Kidney capillary endothelial cell (primary cell): Measurements from ENCODE around the gene ABTB2.

Experiments used
- DNase-seq: peaks from one replicate; pipeline ENCODE4 v3.0.0-alpha.2; 2018; ENCODE audit warnings: low spot score

Gene ABTB2

DNA sequence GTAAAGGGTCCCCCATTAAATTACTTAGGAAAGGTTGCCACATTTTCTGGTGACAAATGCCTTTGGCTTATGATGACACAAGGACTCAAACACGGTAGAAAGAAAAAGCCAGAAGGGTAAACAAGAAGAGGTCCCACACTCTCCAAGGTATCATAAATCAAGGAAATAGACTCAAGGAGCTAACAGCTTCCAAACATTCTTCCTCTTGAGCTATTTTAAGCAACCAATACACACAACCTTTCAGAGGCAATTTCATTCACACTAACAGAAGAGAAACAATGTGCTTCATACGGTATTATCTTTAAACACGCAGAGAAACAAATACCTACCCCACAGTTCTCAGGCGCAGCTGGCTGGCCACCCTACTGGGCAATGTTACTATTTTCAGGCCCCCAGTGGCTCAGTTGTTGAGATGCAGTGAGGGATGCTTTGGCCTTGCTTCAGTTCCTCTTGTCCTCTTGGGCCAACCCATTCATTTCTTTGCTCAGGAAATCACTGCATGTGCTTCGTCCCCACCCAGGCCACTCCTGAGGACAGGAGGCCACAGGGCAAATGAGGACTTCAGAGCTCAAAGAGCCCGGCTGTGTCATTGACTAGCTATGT is 15.8 kb downstream of the ABTB2 start:
- no peak for DNase-seq

GRCh38 chr11:34341096-34341495 is 16.7 kb downstream of the ABTB2 start:
- DNase-seq = no peak

GRCh38 chr11:34340653-34341052 is 17.2 kb downstream of the ABTB2 start:
- no peak for DNase-seq

DNA sequence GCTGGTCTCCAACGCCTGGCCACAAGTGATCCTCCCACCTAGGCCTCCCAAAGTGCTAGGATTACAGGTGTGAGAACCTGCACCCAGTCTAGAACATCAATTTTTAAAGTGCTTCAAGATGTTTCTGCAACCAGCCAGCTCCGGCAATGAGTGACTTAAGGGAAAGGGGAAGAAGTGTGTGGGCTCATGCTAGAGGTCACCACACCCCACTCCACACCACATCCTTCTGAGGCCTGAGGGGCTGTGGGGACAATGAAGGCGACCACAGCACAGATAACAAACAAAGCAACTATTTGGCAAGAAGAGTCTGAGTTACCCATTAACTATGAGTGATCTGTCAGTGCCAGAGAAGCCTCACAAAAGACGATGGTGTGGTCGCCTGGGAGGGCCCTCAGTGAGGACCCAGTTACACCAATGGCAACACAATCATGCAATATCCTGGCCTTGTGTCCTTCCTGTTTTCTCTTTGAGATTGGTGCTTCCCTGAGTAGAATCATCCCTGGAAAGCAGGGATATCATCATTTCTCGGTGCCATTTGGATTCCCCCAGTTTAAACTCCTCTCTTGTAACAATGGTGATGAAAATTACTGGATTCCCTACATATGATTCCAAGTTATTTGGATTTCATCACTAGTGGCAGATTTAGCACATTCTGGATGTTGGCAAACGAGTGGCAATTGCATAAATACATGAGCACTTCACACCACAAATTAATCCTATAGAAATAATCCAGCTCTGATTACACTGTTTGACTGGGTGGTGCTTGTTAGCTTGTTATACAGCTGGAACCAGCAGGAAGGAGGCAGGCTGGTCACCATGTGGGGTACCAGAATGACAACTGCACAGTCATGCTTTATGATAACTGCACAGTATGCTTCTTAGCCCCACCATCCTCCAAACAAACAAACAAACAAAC is 18.4 kb downstream of the ABTB2 start:
- no peak for DNase-seq

DNA sequence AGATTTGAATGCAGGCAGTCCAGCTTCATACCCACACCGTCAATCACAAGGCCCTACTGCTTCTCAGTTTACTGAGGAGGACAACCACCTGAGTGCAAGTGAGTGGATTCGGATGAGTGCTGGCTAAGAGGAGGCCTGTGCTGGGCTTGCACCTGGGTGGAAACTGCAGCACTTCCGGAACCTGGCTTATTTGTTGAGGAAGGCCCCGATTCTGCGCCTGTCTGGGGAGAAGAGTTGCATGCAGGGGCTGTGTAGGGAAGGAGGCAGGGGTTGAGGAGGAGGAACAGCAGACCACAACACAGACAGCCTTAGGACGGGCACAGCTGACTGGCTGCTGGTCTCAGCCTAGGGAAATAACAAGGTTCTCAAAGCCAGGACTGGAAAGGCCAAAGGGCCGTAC is 20.8 kb downstream of the ABTB2 start:
- no peak for DNase-seq

DNA sequence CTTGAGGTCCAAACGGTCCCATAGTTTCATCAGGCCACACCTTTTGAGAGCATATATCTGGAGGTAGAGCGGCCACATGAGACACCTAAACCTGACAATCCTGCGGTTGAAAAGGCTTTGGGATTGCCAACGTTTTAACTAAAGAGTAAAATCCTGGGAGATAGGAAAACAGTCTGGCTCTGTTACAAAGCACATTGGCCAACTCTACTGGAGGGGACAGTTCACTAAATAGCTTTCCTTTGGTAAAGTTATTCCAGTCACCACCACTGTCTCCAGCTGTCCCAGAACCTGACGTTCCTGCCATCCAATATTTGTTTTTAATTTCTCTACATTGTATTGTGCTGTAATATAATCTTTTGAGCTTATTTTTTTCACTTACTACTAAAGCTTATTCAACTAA is 22.0 kb downstream of the ABTB2 start:
- DNase-seq = no peak

GRCh38 chr11:34335331-34335730 is 22.5 kb downstream of the ABTB2 start:
- DNase-seq = no peak

DNA sequence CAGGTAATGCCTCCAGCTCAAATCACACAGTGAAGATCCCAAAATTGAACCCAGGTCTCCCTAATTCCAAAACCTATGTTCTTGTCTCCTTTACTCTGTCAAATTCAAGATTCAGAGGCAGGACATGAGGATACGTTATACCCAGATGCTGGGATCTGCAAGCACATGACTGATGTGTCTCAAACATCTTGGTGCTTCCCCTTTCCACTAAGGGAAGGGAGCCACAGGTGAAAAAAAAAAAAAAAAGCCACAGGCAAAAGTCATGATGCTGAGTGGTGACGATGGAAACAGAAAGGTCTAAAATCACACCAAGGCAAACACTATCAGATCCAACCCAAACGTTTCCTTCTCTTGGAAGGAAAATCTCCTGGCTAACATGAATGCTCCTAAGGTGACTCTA is 24.0 kb downstream of the ABTB2 start:
- no peak for DNase-seq

DNA sequence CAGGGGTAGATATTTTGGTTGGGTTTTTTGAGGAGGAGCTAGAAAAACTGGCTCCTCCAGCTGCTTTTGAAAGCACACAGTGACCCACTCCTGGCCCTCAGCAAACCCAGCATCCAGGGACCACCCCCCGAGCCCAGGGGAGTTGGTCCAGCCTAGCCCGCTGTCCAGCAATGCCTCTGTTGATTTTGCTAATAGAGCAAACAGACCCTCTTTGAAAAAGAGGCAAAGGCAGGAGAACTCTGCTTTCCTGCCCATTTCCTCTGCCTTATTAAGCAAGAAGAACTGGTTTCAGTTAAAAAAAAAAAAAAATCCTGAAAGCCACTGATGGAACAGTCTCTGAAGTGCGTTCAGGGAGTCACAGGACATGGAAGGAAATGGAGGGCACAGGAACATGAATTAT is 25.3 kb downstream of the ABTB2 start:
- DNase-seq = no peak

- DNase-seq = no peak
Measured at GRCh38 chr11:34331736-34332135, 26.1 kb downstream of the ABTB2 start.

GRCh38 chr11:34331329-34331728 is 26.5 kb downstream of the ABTB2 start:
- no peak for DNase-seq

GRCh38 chr11:34330653-34331052 is 27.2 kb downstream of the ABTB2 start:
- no peak for DNase-seq

- DNase-seq = no peak
Measured at GRCh38 chr11:34329876-34330275, 27.9 kb downstream of the ABTB2 start.

DNA sequence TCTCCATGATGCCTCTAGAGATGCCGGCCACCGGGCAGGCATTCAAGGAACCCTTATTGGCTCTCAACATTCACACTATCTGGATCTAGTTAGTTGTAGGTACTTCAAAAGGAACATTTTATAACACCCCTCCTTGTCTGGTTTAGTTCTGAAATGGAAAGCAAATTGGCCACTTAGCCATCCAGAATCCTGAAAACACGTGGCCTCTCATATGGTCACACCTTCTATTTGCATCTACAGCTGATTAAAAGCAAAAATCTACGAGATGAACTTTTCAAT is 29.2 kb downstream of the ABTB2 start:
- DNase-seq = no peak

GRCh38 chr11:34327804-34328631 is 29.8 kb downstream of the ABTB2 start:
- DNase-seq = no peak

DNA sequence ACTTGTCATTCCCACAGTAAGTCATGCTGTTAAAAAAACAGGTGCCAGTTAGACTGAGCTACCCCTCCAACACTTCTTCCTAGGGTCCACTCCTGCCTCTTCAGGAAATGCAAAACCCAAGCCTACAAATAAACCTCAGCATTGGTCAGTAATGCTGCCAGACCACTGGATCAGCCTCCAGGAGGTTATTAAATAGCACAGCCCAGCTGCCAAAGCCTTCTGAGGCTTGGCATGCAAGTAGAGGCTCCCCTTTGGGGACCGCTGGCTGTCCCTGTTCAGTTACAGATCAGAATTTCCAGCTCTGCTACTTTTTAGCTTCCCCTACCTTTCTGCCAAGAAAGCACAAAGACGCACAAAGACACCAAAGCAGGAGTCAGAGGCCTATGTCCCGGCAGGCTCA is 33.3 kb downstream of the ABTB2 start:
- no peak for DNase-seq

GRCh38 chr11:34323601-34324000 is 34.2 kb downstream of the ABTB2 start:
- no peak for DNase-seq

DNA sequence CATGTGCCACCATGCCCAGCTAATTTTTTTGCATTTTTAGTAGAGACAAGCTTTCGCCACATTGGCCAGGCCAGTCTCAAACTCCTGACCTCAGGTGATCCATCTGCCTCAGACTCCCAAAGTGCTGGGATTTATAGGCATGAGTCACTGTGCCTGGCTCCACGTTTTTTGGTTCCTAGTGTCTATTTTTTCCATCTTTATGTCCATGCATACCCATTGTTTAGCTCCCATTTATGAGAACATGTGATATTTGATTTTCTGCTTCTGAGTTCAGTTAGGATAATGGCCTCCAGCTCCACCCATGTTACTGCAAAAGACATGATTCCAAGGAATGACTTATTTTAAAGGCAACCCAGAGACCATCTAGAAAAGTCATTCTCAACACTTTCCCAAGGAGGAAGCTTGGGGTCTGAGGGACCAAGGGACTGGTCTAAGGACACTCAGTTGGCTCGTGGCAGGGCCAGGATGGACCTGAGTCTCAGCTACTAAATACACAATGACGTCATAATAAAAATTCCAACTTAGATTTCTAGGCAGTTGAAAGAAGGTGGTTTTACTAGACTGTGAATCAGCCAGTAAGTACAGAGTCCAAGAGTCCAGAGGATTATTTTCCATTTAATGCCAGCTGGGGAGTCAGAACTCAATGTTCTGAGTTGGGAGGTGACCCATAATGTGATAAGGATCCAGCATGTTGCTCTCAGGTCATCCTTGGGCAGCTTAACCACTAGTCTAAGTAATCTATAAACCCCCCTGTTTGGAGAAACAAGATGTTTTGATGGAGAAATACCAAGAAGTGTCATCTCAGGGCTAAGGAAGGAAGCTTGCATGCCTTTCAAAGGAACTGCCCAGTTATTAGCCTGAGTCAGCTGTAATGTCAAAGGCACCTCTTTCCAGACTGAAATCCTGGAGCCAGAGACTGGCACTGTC is 39.4 kb downstream of the ABTB2 start:
- no peak for DNase-seq

GRCh38 chr11:34317666-34318065 is 40.1 kb downstream of the ABTB2 start:
- DNase-seq = no peak

- DNase-seq = no peak
Measured at GRCh38 chr11:34317036-34317360, 40.8 kb downstream of the ABTB2 start.

GRCh38 chr11:34316347-34317035 is 41.3 kb downstream of the ABTB2 start:
- no peak for DNase-seq

- DNase-seq = no peak
Measured at GRCh38 chr11:34315394-34315793, 42.4 kb downstream of the ABTB2 start.
